ENCODE results near the gene EXOC6.

Gene EXOC6

DNA sequence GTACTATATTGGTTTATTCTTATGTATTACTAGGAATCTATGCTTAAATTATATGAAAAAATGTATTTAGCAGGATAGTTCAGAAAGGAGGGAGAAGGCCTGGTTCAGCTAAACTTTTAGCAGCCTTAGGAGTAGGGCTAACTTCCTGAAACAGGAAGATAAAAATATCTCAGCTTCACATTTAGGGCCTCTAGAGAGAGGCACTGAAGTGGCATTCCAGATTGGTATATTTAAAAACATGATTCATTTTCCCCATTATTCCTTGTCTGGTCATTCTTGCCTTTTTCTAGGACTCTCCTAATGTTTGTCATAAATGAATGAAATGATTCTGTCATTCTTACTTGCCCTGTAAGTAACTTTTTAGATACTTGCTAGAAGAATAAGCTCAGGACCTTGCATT, 149.3 kb downstream of the EXOC6 start:
- in situ Hi-C loops (cut with HindIII; ENCODE audit: low sequenced_read_pairs) = no loop called here

DNA sequence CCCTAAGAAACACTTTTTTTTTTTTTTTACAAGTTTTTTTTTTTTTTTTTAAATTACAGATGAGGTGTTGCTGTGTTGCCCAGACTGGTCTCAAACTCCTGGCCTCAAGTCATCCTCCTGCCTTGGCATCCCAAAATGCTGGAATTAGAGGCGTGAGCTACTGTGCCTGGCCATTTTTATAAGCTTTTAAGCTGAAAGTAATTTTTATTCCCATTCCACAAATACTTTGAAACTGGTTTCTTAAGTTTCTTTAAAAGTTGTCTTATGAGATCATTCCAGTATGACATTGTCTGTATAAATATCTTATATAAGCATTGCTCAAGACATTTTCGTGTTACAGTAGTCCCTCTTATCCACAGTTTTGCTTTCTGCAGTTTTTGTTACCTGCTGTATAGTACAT, 150.9 kb downstream of the EXOC6 start:
- in situ Hi-C loops (cut with HindIII; ENCODE audit: low sequenced_read_pairs) = no loop called here

DNA sequence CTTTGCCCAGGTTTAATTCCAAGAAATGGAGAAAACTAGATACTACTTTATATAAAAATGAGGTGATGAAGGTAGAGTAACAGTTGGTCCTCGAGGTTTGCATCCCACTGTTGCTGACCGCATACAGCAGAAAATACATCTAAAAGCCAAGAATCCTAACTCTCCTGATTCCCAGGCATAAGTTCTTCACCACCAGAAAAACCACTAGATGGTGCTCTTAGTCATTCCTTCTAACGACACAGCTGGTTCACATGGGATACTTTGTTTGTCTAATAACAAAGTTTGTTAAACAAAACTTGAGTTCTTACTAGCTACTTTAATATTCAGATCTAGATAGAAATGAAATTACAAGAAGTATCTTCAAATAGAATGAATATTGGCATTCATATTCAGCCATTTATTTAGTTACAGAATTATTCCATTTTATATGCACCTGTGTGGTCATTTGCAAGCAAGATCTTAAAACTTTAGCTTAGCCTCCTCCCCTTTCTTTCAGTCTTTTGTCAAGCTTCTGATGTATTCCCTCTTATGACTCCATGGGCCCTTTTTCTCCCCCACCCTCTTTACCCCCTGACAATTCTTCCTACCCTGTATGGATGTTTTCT, 158.2 kb downstream of the EXOC6 start:
- in situ Hi-C loops (cut with HindIII; ENCODE audit: low sequenced_read_pairs) = no loop called here

DNA sequence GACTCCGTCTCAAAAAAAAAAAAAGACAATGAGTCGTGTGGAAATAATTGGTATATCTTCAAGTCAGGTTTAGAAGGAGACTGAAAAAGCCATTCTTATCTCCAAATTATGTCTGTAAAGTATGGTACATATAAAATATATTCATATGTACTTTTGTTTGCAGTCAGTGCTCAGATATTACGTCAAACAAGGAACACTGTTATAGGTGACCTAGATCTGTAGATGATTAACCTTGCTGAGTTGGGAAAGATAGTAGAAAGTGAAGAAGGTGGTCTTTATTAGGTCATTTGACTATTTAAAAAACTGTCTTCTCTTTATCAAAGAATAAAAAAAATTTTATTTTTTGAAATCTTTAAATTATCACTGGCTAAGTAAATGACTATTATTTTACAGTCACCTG, 167.4 kb downstream of the EXOC6 start:
- in situ Hi-C loops (cut with HindIII; ENCODE audit: low sequenced_read_pairs) = no loop called here

DNA sequence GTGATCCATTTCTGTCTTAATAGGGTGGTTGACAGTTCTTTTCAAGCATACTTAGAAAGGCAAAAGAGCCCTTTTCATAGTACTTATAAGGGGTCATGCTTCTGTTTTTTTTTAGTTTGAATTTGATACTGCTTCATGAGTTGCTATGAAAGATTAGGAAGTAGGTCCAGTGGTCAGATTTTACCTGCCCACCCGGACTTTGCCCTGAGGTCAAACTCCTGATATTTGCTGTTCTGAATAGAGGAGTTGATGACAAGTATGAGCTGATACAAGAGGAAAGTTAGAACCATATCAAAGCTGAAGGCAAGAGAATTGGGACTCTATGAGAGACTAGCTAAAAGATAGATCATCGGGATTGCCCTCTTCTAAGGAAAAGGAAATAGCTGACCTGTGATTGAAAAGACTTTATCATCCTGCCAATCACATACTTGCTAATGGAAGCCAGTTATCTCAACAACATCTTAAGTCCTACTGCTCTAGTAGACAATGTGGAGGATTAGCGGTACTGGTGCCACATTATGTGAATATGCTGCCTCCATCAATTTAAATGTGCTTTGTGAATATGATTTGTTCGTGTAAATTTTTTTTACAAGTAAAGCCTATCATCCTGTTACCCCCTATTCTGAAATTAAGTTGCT, 174.8 kb downstream of the EXOC6 start:
- in situ Hi-C loops (cut with HindIII; ENCODE audit: low sequenced_read_pairs) = no loop called here

DNA sequence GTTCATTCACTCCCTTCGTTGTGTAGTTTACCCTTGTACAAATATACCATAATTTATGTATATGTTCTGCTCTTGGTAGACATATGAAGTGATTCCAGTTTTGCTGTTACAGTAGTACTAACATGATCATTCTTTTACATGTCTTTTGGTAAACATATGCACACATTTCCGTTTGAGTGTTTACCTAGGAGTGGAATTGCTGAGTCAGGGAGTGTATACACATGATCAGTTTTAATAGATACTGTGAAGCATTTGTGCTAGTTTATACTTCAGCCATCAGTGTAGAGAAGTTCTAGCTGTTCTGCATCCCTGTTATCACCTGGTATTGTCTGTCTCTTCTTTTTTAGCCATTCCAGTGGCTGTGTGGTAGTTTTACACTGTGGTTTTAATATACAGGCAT, 177.8 kb downstream of the EXOC6 start:
- in situ Hi-C loops (cut with HindIII; ENCODE audit: low sequenced_read_pairs) = no loop called here

DNA sequence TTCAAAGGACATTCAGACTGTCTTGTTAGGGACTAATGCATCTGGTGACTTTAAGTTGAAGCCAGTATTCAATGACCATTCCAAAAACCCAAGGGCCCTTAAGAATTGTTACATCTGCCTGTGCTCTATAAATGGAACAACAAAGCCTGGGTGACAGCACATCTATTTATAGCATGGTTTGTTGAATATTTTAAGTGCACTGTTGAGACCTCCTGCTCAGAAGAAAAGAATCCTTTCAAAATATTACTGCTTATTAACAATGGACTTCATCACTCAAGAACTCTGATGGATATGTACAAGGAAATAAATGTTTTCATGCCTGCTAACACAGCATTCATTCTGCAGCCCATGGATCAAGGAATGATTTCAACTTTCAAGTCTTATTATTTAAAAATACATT, 179.2 kb downstream of the EXOC6 start:
- in situ Hi-C loops (cut with HindIII; ENCODE audit: low sequenced_read_pairs) = no loop called here

DNA sequence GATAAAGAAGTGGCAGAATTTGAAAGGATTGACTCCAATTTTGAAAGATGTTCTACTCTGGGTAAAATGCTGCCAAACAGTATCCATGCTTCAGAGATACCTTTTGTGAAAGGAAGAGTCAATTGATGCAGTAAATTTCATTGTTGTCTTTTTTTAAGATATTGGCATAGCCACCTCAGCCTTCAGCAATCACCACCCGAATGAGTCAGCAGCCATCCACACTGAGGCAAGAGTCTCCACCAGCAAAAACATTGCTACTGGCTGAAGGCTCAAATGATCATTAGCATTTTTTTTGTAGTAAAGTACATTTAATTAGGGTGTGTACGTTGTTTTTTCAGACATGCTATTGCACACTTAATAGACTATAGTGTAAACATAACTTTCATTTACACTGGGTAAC, 180.6 kb downstream of the EXOC6 start:
- in situ Hi-C loops (cut with HindIII; ENCODE audit: low sequenced_read_pairs) = no loop called here

DNA sequence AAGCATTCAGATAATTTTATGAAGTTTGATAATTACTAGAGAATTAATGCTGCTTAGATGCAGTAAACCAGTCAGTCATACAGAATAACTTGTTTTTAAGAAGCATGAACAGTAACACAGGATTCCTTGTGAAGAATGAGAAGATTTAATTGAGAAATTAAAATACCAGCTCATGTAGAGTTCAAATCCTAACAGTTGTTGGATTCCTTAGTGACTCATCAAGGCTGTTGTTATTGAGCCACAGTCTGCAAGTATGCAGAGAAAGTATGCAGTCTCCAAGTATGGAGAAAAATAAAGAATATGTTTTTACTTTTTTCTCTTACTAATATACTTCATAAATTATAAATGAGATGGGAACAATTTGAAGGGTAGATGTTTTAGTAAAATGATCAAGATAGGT, 182.1 kb downstream of the EXOC6 start:
- in situ Hi-C loops (cut with HindIII; ENCODE audit: low sequenced_read_pairs) = no loop called here

DNA sequence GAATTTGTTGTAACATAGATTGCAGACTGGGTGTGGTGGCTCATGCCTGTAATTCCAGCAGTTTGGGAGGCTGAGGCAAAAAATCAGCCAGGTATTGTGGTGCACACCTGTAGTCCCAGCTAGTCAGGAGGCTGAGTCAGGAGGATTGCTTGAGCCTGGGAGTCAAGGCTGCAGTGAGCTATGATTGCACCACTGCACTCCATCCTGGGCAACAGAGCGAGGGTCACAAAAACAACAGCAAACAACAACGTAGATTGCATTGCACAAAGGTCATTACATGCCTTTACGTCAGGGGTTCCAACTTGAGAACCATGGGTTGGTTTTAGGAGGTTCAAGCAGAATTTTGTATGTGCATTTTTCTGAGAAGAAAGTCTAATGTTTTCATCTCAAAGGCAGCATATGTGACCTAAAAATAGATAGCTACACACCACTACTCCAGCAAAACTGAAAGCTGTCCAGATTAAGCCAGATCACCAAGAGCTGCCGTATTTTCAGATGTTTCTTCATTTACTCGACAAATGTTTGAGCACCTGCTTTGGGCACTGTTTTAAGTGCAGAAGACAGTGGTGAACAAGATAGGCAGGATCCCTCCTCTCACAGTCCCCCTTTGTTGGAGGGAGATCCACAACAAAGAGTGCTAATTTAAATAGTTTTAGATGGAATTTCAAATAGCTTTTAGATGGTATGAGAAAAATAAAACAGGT, 183.9 kb downstream of the EXOC6 start:
- in situ Hi-C loops (cut with HindIII; ENCODE audit: low sequenced_read_pairs) = no loop called here

DNA sequence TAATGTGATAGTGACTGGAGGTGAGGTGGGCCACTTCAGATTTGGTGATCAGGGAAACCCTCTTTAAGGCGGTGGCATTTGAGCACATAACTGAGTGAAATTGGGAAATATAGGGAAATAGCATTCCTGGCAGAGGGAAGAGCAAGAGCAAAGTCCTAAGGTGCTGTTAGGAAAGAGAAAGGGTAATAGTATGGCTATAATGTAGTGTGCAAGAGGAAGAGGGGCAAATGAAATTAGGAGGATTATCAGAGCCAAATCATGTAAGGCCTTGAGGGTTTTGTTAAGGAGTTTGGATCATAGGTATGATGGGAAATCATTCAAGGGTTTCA, 184.5 kb downstream of the EXOC6 start:
- in situ Hi-C loops (cut with HindIII; ENCODE audit: low sequenced_read_pairs) = no loop called here

DNA sequence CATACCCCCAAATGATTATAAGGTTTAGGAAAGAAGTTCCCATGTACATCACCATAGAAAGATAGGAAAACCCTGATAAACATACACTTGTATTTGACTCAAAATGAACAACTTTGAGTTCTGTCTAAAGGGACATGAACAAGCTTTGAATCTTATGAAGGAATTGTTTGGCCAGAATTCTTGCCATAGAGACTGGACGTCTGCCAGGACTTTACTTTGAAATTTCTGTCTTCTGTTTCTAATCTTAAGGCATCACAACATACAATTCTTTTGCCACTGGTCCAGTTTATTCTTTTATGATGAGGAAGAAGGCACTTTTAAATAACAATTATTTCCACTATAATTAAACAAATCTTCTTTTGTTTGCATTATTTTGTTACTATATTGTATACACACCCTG, 186.1 kb downstream of the EXOC6 start:
- in situ Hi-C loops (cut with HindIII; ENCODE audit: low sequenced_read_pairs) = no loop called here

DNA sequence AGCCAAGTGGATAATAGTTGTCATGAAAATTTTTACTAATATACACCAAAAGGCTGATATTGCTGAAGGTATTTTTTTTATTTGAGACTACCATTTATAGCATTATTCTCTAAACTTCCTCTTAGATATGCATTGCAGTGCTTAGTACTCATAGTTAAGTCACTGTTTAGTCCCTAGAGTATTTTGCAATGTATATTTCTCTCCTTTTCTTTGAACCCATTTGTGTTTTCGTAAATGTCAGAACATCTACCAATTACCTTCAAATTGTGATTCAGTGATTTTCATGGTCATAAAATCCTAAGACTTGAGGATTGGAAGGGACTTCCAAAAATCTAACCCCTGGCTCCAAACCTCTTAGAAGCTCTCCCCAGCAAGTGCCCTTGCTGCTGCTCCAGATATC, 190.8 kb downstream of the EXOC6 start:
- in situ Hi-C loops (cut with HindIII; ENCODE audit: low sequenced_read_pairs) = no loop called here

DNA sequence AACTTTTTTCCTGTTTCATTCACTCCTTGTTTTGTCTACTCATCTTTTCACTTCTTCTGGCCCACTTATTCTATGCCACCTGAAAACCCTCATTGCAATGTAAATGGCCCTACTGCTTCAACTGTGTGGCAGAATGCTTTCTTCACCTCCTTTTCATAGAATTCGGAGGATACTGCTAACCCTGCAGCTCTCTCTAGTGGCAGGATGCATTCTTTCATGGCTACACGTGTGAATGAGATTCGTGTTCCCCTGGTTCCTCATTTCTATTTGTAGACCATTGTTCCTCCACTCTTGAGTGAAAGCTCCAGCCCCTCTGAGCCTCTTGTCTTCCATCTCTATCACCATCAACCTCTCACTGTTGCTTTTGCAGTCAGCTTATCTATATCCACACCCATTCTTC, 191.4 kb downstream of the EXOC6 start:
- in situ Hi-C loops (cut with HindIII; ENCODE audit: low sequenced_read_pairs) = no loop called here

DNA sequence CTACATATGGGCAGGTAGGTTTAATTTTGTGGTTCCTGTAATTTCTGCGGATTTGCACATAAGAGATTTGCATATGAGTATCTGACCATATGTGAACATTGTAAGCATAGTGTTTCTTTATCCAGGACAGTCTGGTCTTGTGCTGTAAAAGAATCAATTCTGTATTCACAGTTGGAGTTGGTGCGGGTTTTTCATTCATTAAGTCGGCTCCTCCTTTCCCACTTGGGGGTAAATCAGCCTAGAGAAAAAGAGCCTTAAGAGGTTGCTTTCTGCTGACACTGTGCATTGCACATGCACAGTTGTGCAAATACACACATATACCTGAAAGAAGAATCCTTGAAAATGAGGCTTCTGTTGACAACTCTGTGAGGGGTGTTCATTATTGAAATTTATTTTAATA, 206.2 kb downstream of the EXOC6 start:
- in situ Hi-C loops (cut with HindIII; ENCODE audit: low sequenced_read_pairs) = no loop called here

DNA sequence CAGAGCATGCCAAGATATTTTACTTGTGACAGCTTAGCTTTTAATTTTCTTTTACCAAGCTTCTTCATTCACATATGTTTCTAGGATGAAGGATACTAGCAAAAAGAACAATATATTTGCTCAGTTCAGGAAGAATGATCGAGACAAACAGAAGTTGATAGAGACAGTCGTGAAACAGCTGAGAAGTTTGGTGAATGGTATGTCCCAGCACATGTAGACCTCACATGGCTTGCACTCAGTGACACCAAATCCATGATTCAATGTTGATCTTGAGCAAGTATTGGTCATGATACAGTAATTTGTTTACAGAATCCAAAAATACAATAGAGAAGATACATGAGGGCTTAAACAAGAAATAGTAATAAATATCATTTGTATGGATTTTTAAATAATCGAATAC, 209.8 kb downstream of the EXOC6 start:
- in situ Hi-C loops (cut with HindIII; ENCODE audit: low sequenced_read_pairs) = no loop called here

DNA sequence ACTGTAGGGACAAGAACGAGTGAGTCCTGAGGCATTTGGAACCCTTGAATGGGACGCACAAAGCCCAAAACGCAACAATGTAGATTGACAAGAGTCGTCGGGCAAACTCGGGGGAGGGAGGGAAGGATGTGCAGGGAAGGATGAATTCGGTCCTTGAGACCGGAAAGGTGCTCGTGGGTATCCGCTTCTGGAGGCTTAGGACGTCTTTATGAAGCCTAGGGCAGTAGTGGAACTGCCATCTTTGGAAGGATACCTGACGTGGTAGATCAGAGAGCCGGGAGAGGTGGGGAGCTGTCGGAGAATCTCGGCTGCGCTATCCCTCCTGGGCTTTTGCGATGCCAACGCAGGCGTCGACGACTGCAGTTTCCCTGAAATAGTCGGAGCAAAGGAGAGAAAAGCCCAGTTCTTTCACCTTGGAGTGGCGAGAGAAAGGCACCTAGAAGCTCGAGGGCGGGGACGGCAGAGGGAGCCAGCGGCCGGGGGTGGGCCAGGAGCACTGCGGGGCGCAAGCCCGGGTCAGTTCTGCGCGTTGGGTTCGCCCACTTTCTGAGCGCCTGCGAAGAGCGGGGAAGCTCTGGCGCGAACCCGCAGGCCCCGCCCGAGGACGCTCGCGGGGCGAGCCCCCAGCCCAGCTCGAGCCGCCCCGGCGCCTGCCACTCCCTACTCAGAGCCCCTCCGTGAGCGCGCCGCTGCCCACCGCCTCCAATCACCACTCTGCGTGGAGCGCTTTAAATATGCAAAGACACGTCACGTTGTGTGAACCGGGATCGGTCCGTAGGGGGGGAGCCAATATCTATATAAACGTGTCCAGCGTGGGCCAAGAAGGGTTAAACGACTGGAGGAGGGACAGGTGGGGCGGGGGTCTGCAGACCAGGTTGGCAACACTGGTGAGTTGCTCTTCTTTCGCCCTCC, 211.9 kb downstream of the EXOC6 start, which contains the start of gene CYP26C1:
TSS of gene CYP26C1 (plus strand) at position 824 of the 912 bp plus-strand sequence. CDS start 466 bp downstream, outside the sequence.
- in situ Hi-C loops (cut with HindIII; ENCODE audit: low sequenced_read_pairs) = no loop called here

DNA sequence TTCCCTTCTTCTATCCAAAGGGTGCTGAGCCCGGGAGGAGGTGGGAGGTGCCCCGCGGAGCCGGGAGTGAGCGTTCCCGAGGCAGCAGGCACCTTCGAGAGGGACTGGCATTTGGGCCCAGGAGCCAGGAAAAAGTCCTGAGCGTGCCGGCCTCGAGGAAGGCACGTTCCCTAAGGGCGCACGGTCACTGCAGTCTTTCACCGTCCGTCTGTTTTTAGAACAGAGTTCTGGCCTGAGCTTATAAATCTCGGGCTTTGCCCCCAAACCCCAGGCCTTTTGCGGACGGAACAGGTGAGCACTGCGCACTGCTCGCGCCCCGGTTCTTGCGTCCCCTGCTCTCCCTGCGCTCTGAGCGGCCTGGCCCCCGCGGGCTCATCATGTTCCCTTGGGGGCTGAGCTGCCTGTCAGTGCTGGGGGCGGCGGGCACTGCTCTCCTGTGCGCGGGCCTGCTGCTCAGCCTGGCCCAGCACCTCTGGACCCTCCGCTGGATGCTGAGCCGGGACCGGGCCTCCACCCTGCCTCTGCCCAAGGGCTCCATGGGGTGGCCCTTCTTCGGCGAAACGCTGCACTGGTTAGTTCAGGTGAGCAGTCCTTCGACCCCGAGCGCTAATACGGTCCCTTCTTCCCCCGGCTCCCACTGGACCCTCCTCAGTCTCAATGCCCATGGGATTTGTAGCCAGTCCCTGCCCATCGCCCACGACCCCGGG, 212.7 kb downstream of the EXOC6 start:
- in situ Hi-C loops (cut with HindIII; ENCODE audit: low sequenced_read_pairs) = no loop called here

DNA sequence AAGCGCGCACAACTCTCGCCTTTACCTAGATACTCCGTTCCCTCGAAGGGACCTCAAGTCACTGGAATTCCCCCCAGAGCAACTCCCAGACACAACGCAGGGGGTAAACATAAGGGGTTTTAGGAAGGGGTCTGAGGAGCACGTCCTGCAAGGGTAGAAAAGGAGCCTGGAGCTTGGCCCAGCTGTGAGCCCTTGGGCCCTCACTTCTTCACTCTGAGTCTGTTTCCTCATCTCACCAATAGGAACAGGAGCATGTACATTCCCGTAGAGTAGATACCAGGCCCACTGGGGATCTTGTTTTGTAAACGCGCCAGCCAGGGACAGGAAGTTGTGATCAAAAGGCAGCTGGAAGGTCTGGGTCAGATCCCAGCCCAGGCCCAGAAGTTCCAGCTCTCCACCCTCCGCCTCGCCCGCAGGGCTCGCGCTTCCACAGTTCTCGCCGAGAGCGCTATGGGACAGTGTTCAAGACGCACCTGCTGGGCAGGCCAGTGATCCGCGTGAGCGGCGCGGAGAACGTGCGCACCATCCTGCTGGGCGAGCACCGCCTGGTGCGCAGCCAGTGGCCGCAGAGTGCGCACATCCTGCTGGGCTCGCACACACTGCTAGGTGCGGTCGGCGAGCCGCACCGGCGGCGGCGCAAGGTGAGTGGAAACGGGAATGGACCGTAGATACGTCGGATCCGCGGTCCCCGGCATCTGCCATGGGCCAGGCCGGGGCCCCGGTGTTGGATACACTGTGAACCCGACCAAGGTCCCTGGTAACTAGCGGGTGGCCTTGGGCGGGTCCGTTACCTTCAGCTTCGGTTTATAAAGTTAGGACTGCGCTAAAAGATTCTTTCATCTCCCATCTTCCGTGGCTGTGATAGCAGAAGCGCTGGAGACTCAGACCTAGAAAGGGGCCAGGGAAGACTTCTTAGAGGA, 213.5 kb downstream of the EXOC6 start:
- in situ Hi-C loops (cut with HindIII; ENCODE audit: low sequenced_read_pairs) = no loop called here
